GM21381 (cell line): ENCODE data around the gene GPR143.

Source experiments
- ATAC-seq: cut with Tn5 transposase; IDR thresholded peaks from one replicate; pipeline ENCODE4 v1.9.1; 2021; ENCODE audit warnings: mild to moderate bottlenecking, moderate library complexity; ENCODE audit not compliant: unreplicated experiment

Gene GPR143

GRCh38 chrX:9708923-9709553 is 56.6 kb downstream of the GPR143 start:
- ATAC-seq = peak; percentile 86

GRCh38 chrX:9708086-9708485 is 57.6 kb downstream of the GPR143 start:
- ATAC-seq = no peak

- ATAC-seq = no peak
Observed at GRCh38 chrX:9707306-9708033, 58.2 kb downstream of the GPR143 start.

- no peak for ATAC-seq
Observed at GRCh38 chrX:9706421-9706820, 59.2 kb downstream of the GPR143 start.

- ATAC-seq = no peak
Observed at GRCh38 chrX:9704876-9705465, 60.7 kb downstream of the GPR143 start.

- ATAC-seq = no peak
Observed at GRCh38 chrX:9703406-9703805, 62.2 kb downstream of the GPR143 start.

GRCh38 chrX:9701790-9702189 is 63.9 kb downstream of the GPR143 start:
- ATAC-seq = no peak

GRCh38 chrX:9700555-9700954 is 65.1 kb downstream of the GPR143 start:
- no peak for ATAC-seq

GRCh38 chrX:9698576-9698975 is 67.1 kb downstream of the GPR143 start:
- no peak for ATAC-seq

- ATAC-seq = no peak
Observed at GRCh38 chrX:9693307-9694001, 72.2 kb downstream of the GPR143 start.

- no peak for ATAC-seq
Observed at GRCh38 chrX:9690046-9690445, 75.6 kb downstream of the GPR143 start.

GRCh38 chrX:9688833-9689232 is 76.8 kb downstream of the GPR143 start:
- ATAC-seq = no peak

- no peak for ATAC-seq
Observed at GRCh38 chrX:9687899-9688298, 77.7 kb downstream of the GPR143 start.

- ATAC-seq = no peak
Observed at GRCh38 chrX:9683350-9683749, 82.3 kb downstream of the GPR143 start.

GRCh38 chrX:9682861-9683260 is 82.8 kb downstream of the GPR143 start:
- ATAC-seq = no peak

- no peak for ATAC-seq
Observed at GRCh38 chrX:9682456-9682855, 83.2 kb downstream of the GPR143 start.

GRCh38 chrX:9681422-9681821 is 84.2 kb downstream of the GPR143 start:
- no peak for ATAC-seq

GRCh38 chrX:9681011-9681410 is 84.6 kb downstream of the GPR143 start:
- no peak for ATAC-seq

- ATAC-seq = no peak
Observed at GRCh38 chrX:9678215-9678965, 87.3 kb downstream of the GPR143 start.

GRCh38 chrX:9677098-9677739 is 88.4 kb downstream of the GPR143 start:
- ATAC-seq = peak; percentile 98

- no peak for ATAC-seq
Observed at GRCh38 chrX:9676738-9677097, 88.9 kb downstream of the GPR143 start.
